Measurements from ENCODE around the gene RSL24D1. TPM values are rescaled to one million over a fixed set of nuclear protein-coding genes. Genes with fewer than 3 reads are reported as not detected.

The RSL24D1 gene
- total and polyA plus RNA-seq, 2 of the 13 experiments (the other 11 are each of a cell fraction or from before 2014, with no cell fraction given) = 58.8 to 100.0 TPM

GRCh38 chr15:55196458-55197361 is at the start of gene RSL24D1 (continued):
- TF ChIP-seq ZBTB33 (CRISPR knock-in tag; IDR thresholded peaks at IDR 0.05) (no peak; the same call in 1 of the 2 replicates), MNT (IDR thresholded peaks at IDR 0.05) (peak; percentile 69), CBX2 (IDR thresholded peaks at IDR 0.05; ENCODE audit: low read depth, low read length) (no peak), CBX2 (CRISPR knock-in tag; IDR thresholded peaks at IDR 0.05; ENCODE audit: low read depth) (peak; percentile 67; the same call in 1 of the 2 replicates), ZSCAN31 (CRISPR knock-in tag; IDR thresholded peaks at IDR 0.05; ENCODE audit: low read depth) (peak; percentile 69; the same call in 1 of the 2 replicates), TFAP4 (IDR thresholded peaks at IDR 0.05; ENCODE audit: borderline replicate concordance, low read depth) (peak; percentile 37; the same call in 1 of the 2 replicates), CREM (IDR thresholded peaks at IDR 0.05) (peak; percentile 87), CREM (CRISPR knock-in tag; IDR thresholded peaks at IDR 0.05) (no peak), KDM5B (CRISPR knock-in tag; IDR thresholded peaks at IDR 0.05; ENCODE audit: borderline replicate concordance) (peak; percentile 60; the same call in 1 of the 2 replicates), KDM3A (CRISPR knock-in tag; IDR thresholded peaks at IDR 0.05; ENCODE audit: low read depth) (peak; percentile 63), NCOR1 (IDR thresholded peaks at IDR 0.05; ENCODE audit: borderline replicate concordance, low read length) (0 out of 2 replicates have a peak, but pooled peaks have one; percentile 23), SNAI1 (CRISPR knock-in tag; IDR thresholded peaks at IDR 0.05; ENCODE audit: borderline replicate concordance) (no peak), ZNF205 (CRISPR knock-in tag; IDR thresholded peaks at IDR 0.05) (0 out of 2 replicates have a peak, but pooled peaks have one; percentile 68), ATF2 (CRISPR knock-in tag; IDR thresholded peaks at IDR 0.05) (peak; percentile 87; the same call in 1 of the 2 replicates)
- TF ChIP-seq, protein P1, sequence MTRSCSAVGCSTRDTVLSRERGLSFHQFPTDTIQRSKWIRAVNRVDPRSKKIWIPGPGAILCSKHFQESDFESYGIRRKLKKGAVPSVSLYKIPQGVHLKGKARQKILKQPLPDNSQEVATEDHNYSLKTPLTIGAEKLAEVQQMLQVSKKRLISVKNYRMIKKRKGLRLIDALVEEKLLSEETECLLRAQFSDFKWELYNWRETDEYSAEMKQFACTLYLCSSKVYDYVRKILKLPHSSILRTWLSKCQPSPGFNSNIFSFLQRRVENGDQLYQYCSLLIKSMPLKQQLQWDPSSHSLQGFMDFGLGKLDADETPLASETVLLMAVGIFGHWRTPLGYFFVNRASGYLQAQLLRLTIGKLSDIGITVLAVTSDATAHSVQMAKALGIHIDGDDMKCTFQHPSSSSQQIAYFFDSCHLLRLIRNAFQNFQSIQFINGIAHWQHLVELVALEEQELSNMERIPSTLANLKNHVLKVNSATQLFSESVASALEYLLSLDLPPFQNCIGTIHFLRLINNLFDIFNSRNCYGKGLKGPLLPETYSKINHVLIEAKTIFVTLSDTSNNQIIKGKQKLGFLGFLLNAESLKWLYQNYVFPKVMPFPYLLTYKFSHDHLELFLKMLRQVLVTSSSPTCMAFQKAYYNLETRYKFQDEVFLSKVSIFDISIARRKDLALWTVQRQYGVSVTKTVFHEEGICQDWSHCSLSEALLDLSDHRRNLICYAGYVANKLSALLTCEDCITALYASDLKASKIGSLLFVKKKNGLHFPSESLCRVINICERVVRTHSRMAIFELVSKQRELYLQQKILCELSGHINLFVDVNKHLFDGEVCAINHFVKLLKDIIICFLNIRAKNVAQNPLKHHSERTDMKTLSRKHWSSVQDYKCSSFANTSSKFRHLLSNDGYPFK (CRISPR knock-in tag; IDR thresholded peaks at IDR 0.05; ENCODE audit: borderline replicate concordance) = peak; percentile 92
- TF ChIP-seq, protein P2, sequence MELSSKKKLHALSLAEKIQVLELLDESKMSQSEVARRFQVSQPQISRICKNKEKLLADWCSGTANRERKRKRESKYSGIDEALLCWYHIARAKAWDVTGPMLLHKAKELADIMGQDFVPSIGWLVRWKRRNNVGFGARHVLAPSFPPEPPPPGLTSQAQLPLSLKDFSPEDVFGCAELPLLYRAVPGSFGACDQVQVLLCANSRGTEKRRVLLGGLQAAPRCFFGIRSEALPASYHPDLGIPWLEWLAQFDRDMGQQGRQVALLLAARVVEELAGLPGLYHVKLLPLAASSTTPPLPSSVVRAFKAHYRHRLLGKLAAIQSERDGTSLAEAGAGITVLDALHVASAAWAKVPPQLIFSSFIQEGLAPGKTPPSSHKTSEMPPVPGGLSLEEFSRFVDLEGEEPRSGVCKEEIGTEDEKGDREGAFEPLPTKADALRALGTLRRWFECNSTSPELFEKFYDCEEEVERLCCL (CRISPR knock-in tag; IDR thresholded peaks at IDR 0.05; ENCODE audit: borderline replicate concordance) = no peak; the same call in 1 of the 2 replicates

All from HepG2 (cell line).